Esophagus squamous epithelium (tissue), 5 donors: ENCODE measurements around the gene TMEM201. TPM values are rescaled to one million over a fixed set of nuclear protein-coding genes. Genes with fewer than 3 reads are reported as not detected.
"Not testable (repeated sequence)": the region's sequence is repeated elsewhere in the genome, so short reads cannot be mapped to it uniquely, and the experiment has no call there.

Experiments used
- DNase-seq: peaks from one replicate; lab custom pipeline; 2025; lab: John Stamatoyannopoulos, UW
- H3K27ac ChIP-seq, 4 donors: fragments of 200-600 bp; sonication (generic); one replicate each; pipeline ENCODE4 v1.5.1; 2016 to 2019; ENCODE audit warnings: mild to moderate bottlenecking in 1 of 4
- H3K27me3 ChIP-seq, 4 donors: fragments of 200-600 bp; sonication (generic); 1 replicate in 3 of 4; 2 replicates in 1 of 4; pipeline versions ENCODE4 v1.5.1 to v1.6.0; 2017 to 2021; ENCODE audit warnings: antibody characterized with exemption in 1 of 4
- H3K36me3 ChIP-seq, 3 donors: fragments of 200-600 bp; sonication (generic); one replicate each; pipeline ENCODE4 v1.5.1; 2016 to 2019
- H3K4me1 ChIP-seq, 3 donors: fragments of 200-600 bp; sonication (generic); one replicate each; pipeline ENCODE4 v1.5.1; 2017 to 2019
- H3K4me3 ChIP-seq, 4 donors: fragments of 200-600 bp; sonication (generic); 1 replicate in 3 of 4; 2 replicates in 1 of 4; pipeline ENCODE4 v1.5.1; 2016 to 2019; ENCODE audit warnings: mild to moderate bottlenecking in 2 of 4, moderate library complexity in 1 of 4
- H3K9me3 ChIP-seq, 3 donors: fragments of 200-600 bp; sonication (generic); one replicate each; pipeline ENCODE4 v1.5.1; 2016 to 2019
- CTCF ChIP-seq, 6 experiments: fragments of 450-650 bp in 4 of 6; fragments of 200-600 bp in 2 of 6; sonication (generic) in 2 of 6; IDR thresholded peaks; one replicate each; pipeline ENCODE4 v1.5.1; 2016 to 2019; ENCODE audit warnings: antibody characterized with exemption in 6 of 6, mild to moderate bottlenecking in 4 of 6, moderate library complexity in 4 of 6
- POLR2A ChIP-seq, 4 donors: fragments of 450-650 bp; IDR thresholded peaks; one replicate each; pipeline ENCODE4 v1.6.1; 2017; ENCODE audit warnings: antibody characterized with exemption in 4 of 4, mild to moderate bottlenecking in 4 of 4, moderate library complexity in 3 of 4
- WGBS, 2 donors: methylation state at CpG; one replicate each; pipeline ENCODE4 v1.1.5; 2018; 5-methylcytosine and 5-hydroxymethylcytosine counted together
- intact Hi-C: fragments of 100-400 bp; cut with DNase I; formaldehyde crosslinking; loops from one replicate; pipeline ENCODE4 v1.15.0; 2022
- total RNA-seq, 4 donors: library from RNA; depleted of rRNA; stranded (reverse); fragments of >200 nt; gene quantifications; one replicate each; pipeline ENCODE4 v1.1.0, GENCODE V29; 2016
- donor health status: DM: yes; HTN: yes; CAD: no.

The TMEM201 gene
- total RNA-seq, 4 donors from 2014 or later: 5.0 to 10.3 (median 8.7) TPM

GRCh38 chr1:9618909-9619679, 30.4 kb downstream of the TMEM201 start:
- intact Hi-C loops: no loop called here
- Histone ChIP-seq H3K27ac (no peak overlapping the region), H3K4me1 (no peaks in the 10 kb centered on the region), H3K9me3 (no peaks in the 10 kb centered on the region), H3K4me3 (no peak overlapping the region), H3K36me3 (peaks cover 0 to under 1% (median 0%) of the 10 kb centered on the region in 3 donors), H3K27me3 (peaks cover 0 to 22% (median 0%) of the 10 kb centered on the region in 4 donors)
- no peak for DNase-seq
- WGBS, 2 donors: 73 to 75% methylated on average over 12 to 14 of the region's 18 CpGs
- TF ChIP-seq CTCF (IDR thresholded peaks at IDR 0.05) (no peak), POLR2A (IDR thresholded peaks at IDR 0.05) (no peak)

- H3K27ac ChIP-seq: no peak overlapping the region
- H3K4me1 ChIP-seq: peaks cover 0 to under 1% (median 0%) of the 10 kb centered on the region in 3 donors
- no peak for DNase-seq
- no peak overlapping the region for H3K4me3 ChIP-seq
- H3K36me3 ChIP-seq: no peaks in the 10 kb centered on the region
- intact Hi-C loops: no loop called here
- H3K27me3 ChIP-seq: peaks cover 0 to 33% (median 0%) of the 10 kb centered on the region in 4 donors
- TF ChIP-seq POLR2A (IDR thresholded peaks at IDR 0.05) (no peak), CTCF (IDR thresholded peaks at IDR 0.05) (no peak)
- no peaks in the 10 kb centered on the region for H3K9me3 ChIP-seq
Observed at GRCh38 chr1:9621032-9621431, 32.3 kb downstream of the TMEM201 start.

GRCh38 chr1:9624081-9624480, 35.4 kb downstream of the TMEM201 start:
- Histone ChIP-seq H3K4me1 (peaks cover 8 to 22% (median 8%) of the 10 kb centered on the region in 3 donors), H3K4me3 (no peak overlapping the region), H3K27ac (no peak overlapping the region), H3K36me3 (no peaks in the 10 kb centered on the region), H3K9me3 (no peaks in the 10 kb centered on the region), H3K27me3 (peaks cover 0 to 26% (median 0%) of the 10 kb centered on the region in 4 donors)
- TF ChIP-seq CTCF (IDR thresholded peaks at IDR 0.05): no peak
- no peak for TF ChIP-seq POLR2A (IDR thresholded peaks at IDR 0.05)
- intact Hi-C loops: no loop called here
- DNase-seq: no peak
- 75 to 97% methylated on average over 2 of the region's 2 CpGs for WGBS, 2 donors

DNA sequence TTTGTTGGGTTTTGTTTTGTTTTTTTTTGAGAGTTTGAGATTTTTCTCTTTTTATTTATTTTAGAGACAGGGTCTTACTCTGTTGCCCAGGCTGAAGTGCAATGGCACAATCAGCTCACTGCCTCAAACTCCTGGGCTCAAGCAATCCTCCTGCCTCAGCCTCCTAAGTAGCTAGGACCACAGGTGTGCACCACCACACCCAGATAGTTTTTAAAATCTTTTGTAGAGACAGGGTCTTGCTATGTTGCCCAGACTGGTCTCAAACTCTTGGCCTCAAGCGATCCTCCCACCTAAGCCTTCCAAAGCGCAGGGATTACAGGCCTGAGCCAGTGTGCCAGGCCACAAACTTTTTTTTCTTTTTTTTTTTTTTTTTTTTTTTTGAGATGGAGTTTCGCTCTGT, 36.3 kb downstream of the TMEM201 start:
- H3K27ac ChIP-seq, H3K9me3 ChIP-seq, H3K4me3 ChIP-seq, H3K36me3 ChIP-seq, DNase-seq, intact Hi-C loops: not testable (repeated sequence)
- H3K27me3 ChIP-seq: peaks cover 0 to 17% (median 0%) of the 10 kb centered on the region in 4 donors
- 73 to 94% methylated on average over 2 to 3 of the region's 3 CpGs for WGBS, 2 donors
- peaks cover 8 to 22% (median 8%) of the 10 kb centered on the region in 3 donors for H3K4me1 ChIP-seq

DNA sequence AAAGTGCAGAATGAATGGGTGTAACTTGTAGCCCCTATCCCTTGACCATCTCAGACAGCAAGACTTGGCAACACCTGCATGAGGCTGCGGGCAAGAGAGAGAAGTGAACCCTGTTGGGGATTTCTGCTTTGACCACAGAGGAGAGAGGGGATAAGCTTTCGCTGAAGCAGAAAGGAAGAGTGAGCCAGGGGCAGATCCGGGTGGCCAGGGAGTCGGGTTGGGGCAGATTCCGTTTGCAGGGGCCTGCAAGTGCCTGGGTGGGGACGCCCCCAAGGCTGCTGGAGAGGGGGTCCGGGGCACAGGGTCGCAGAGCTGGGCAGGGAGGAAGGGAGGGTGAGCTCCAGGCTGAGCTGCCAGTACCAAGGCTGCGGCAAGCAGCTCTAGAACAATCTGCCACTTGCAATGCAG, 37.5 kb downstream of the TMEM201 start:
- TF ChIP-seq CTCF (IDR thresholded peaks at IDR 0.05) (no peak), POLR2A (IDR thresholded peaks at IDR 0.05) (no peak)
- no peak overlapping the region for H3K27ac ChIP-seq
- H3K4me3 ChIP-seq: peak overlapping the region in 2 of 4 donors; percentile 24 to 33
- H3K27me3 ChIP-seq: peaks cover 0 to 17% (median 0%) of the 10 kb centered on the region in 4 donors
- peaks cover 8 to 22% (median 8%) of the 10 kb centered on the region in 3 donors for H3K4me1 ChIP-seq
- intact Hi-C loops: no loop called here
- WGBS, 2 donors: 35 to 46% methylated on average over 9 of the region's 9 CpGs
- H3K36me3 ChIP-seq: no peaks in the 10 kb centered on the region
- DNase-seq: no peak
- H3K9me3 ChIP-seq: no peaks in the 10 kb centered on the region
